ENCODE measurements around the gene MATN4. TPM values are rescaled to one million over a fixed set of nuclear protein-coding genes. Genes with fewer than 3 reads are reported as not detected.

The MATN4 gene
- total and polyA plus RNA-seq, 2 experiments from 2014 or later, result 3.3 to 5.1 TPM

DNA sequence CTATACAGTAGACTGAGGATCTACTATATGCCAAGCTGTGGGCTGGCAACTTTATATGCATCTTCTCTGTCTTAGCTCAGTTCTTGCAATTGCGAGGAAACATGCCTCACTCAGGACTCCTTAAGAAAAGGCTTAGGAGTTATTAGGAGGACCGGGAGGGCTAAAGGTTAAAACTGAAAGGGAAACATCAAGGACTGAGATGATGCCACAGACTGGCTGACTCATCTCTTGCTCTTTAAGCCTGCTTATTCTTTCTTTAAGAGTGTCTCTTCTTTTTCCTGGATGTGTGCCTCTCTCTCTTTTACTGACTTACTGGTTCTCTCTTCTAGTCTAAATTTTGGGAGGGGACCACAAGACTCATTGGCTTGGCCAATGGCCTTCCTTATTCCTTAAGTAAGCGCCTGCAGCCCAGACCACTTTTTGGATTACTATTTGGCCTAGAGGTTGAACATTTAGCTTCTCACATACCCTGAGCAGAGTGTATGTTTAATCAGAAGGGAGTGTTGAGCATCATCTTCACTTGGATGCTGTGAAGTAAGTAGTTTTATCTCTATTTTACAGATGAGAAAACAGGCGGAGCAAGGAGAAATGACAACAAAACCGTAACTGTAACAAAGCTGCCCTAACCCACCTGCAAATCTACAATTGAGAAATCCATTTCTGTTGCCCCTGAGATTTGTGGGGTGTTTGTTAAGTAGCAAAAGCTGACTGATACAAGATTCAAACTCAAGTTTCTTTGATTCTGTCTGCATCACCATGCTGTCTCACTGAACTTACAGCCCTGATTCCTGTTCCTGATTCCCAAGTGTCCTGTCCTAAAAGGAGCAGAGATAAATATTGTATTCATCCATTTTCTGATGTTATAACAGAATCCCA lies 47.3 kb upstream of the MATN4 start:
- H3K36me3 ChIP-seq (ENCODE audit: insufficient read depth), result no peaks in the 10 kb centered on the region
- no peak overlapping the region for H2AFZ ChIP-seq
- no peaks in the 10 kb centered on the region for H4K20me1 ChIP-seq (replicated peaks; ENCODE audit: insufficient read depth)
- H3K4me3 ChIP-seq, result no peak overlapping the region
- no peaks in the 10 kb centered on the region for H3K27me3 ChIP-seq (ENCODE audit: insufficient read depth)
- no peaks in the 10 kb centered on the region for H3K9me2 ChIP-seq (ENCODE audit: insufficient read depth)
- ATAC-seq (no peak), DNase-seq (ENCODE audit: low spot score) (no peak)
- Mint-ChIP-seq H3K27ac (no peak overlapping the region), H3K4me1 (peaks cover 33% of the 10 kb centered on the region), H3K9me3 (no peaks in the 10 kb centered on the region), H3K27me3 (ENCODE audit: insufficient read depth, low read depth, poor library complexity) (no peaks in the 10 kb centered on the region), H3K36me3 (ENCODE audit: low read depth) (no peaks in the 10 kb centered on the region), H3K4me3 (no peak overlapping the region)
- H3K4me2 ChIP-seq, result no peak overlapping the region
- TF ChIP-seq JUNB (IDR thresholded peaks at IDR 0.05; ENCODE audit: unreplicated experiment) (no peak), EZH2 (IDR thresholded peaks at IDR 0.05; ENCODE audit: low read depth, unreplicated experiment) (no peak), NANOG (IDR thresholded peaks at IDR 0.05; ENCODE audit: borderline replicate concordance) (no peak), CREB1 (CRISPR knock-in tag; IDR thresholded peaks at IDR 0.05; ENCODE audit: low read depth) (no peak), POLR2AphosphoS5 (IDR thresholded peaks at IDR 0.05; ENCODE audit: low read depth) (no peak), EZH2phosphoT487 (IDR thresholded peaks at IDR 0.05; ENCODE audit: unreplicated experiment) (no peak), ZNF331 (CRISPR knock-in tag; IDR thresholded peaks at IDR 0.05; ENCODE audit: low read depth) (no peak), STAT1 (IDR thresholded peaks at IDR 0.05; ENCODE audit: unreplicated experiment) (no peak), ZNF114 (CRISPR knock-in tag; IDR thresholded peaks at IDR 0.05) (no peak)
- TF ChIP-seq, protein P1, sequence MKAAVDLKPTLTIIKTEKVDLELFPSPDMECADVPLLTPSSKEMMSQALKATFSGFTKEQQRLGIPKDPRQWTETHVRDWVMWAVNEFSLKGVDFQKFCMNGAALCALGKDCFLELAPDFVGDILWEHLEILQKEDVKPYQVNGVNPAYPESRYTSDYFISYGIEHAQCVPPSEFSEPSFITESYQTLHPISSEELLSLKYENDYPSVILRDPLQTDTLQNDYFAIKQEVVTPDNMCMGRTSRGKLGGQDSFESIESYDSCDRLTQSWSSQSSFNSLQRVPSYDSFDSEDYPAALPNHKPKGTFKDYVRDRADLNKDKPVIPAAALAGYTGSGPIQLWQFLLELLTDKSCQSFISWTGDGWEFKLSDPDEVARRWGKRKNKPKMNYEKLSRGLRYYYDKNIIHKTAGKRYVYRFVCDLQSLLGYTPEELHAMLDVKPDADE (IDR thresholded peaks at IDR 0.05), result no peak
- TF ChIP-seq, protein P2, sequence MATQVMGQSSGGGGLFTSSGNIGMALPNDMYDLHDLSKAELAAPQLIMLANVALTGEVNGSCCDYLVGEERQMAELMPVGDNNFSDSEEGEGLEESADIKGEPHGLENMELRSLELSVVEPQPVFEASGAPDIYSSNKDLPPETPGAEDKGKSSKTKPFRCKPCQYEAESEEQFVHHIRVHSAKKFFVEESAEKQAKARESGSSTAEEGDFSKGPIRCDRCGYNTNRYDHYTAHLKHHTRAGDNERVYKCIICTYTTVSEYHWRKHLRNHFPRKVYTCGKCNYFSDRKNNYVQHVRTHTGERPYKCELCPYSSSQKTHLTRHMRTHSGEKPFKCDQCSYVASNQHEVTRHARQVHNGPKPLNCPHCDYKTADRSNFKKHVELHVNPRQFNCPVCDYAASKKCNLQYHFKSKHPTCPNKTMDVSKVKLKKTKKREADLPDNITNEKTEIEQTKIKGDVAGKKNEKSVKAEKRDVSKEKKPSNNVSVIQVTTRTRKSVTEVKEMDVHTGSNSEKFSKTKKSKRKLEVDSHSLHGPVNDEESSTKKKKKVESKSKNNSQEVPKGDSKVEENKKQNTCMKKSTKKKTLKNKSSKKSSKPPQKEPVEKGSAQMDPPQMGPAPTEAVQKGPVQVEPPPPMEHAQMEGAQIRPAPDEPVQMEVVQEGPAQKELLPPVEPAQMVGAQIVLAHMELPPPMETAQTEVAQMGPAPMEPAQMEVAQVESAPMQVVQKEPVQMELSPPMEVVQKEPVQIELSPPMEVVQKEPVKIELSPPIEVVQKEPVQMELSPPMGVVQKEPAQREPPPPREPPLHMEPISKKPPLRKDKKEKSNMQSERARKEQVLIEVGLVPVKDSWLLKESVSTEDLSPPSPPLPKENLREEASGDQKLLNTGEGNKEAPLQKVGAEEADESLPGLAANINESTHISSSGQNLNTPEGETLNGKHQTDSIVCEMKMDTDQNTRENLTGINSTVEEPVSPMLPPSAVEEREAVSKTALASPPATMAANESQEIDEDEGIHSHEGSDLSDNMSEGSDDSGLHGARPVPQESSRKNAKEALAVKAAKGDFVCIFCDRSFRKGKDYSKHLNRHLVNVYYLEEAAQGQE (IDR thresholded peaks at IDR 0.05; ENCODE audit: unreplicated experiment), result no peak
- TF ChIP-seq, protein P3, sequence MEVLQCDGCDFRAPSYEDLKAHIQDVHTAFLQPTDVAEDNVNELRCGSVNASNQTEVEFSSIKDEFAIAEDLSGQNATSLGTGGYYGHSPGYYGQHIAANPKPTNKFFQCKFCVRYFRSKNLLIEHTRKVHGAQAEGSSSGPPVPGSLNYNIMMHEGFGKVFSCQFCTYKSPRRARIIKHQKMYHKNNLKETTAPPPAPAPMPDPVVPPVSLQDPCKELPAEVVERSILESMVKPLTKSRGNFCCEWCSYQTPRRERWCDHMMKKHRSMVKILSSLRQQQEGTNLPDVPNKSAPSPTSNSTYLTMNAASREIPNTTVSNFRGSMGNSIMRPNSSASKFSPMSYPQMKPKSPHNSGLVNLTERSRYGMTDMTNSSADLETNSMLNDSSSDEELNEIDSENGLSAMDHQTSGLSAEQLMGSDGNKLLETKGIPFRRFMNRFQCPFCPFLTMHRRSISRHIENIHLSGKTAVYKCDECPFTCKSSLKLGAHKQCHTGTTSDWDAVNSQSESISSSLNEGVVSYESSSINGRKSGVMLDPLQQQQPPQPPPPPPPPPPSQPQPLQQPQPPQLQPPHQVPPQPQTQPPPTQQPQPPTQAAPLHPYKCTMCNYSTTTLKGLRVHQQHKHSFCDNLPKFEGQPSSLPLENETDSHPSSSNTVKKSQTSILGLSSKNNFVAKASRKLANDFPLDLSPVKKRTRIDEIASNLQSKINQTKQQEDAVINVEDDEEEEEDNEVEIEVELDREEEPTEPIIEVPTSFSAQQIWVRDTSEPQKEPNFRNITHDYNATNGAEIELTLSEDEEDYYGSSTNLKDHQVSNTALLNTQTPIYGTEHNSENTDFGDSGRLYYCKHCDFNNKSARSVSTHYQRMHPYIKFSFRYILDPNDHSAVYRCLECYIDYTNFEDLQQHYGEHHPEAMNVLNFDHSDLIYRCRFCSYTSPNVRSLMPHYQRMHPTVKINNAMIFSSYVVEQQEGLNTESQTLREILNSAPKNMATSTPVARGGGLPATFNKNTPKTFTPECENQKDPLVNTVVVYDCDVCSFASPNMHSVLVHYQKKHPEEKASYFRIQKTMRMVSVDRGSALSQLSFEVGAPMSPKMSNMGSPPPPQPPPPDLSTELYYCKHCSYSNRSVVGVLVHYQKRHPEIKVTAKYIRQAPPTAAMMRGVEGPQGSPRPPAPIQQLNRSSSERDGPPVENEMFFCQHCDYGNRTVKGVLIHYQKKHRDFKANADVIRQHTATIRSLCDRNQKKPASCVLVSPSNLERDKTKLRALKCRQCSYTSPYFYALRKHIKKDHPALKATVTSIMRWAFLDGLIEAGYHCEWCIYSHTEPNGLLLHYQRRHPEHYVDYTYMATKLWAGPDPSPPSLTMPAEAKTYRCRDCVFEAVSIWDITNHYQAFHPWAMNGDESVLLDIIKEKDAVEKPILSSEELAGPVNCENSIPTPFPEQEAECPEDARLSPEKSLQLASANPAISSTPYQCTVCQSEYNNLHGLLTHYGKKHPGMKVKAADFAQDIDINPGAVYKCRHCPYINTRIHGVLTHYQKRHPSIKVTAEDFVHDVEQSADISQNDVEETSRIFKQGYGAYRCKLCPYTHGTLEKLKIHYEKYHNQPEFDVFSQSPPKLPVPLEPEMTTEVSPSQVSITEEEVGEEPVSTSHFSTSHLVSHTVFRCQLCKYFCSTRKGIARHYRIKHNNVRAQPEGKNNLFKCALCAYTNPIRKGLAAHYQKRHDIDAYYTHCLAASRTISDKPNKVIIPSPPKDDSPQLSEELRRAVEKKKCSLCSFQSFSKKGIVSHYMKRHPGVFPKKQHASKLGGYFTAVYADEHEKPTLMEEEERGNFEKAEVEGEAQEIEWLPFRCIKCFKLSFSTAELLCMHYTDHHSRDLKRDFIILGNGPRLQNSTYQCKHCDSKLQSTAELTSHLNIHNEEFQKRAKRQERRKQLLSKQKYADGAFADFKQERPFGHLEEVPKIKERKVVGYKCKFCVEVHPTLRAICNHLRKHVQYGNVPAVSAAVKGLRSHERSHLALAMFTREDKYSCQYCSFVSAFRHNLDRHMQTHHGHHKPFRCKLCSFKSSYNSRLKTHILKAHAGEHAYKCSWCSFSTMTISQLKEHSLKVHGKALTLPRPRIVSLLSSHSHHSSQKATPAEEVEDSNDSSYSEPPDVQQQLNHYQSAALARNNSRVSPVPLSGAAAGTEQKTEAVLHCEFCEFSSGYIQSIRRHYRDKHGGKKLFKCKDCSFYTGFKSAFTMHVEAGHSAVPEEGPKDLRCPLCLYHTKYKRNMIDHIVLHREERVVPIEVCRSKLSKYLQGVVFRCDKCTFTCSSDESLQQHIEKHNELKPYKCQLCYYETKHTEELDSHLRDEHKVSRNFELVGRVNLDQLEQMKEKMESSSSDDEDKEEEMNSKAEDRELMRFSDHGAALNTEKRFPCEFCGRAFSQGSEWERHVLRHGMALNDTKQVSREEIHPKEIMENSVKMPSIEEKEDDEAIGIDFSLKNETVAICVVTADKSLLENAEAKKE (CRISPR knock-in tag; IDR thresholded peaks at IDR 0.05), result no peak
- TF ChIP-seq, protein P4, sequence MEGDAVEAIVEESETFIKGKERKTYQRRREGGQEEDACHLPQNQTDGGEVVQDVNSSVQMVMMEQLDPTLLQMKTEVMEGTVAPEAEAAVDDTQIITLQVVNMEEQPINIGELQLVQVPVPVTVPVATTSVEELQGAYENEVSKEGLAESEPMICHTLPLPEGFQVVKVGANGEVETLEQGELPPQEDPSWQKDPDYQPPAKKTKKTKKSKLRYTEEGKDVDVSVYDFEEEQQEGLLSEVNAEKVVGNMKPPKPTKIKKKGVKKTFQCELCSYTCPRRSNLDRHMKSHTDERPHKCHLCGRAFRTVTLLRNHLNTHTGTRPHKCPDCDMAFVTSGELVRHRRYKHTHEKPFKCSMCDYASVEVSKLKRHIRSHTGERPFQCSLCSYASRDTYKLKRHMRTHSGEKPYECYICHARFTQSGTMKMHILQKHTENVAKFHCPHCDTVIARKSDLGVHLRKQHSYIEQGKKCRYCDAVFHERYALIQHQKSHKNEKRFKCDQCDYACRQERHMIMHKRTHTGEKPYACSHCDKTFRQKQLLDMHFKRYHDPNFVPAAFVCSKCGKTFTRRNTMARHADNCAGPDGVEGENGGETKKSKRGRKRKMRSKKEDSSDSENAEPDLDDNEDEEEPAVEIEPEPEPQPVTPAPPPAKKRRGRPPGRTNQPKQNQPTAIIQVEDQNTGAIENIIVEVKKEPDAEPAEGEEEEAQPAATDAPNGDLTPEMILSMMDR (conservative IDR thresholded peaks at IDR 0.05; ENCODE audit: low read depth in 2 of 2), result no peak
- H3K79me2 ChIP-seq (replicated peaks; ENCODE audit: insufficient read depth), result no peaks in the 10 kb centered on the region
- H3K4me1 ChIP-seq (ENCODE audit: insufficient read depth), result peaks cover 11% of the 10 kb centered on the region
- H3K27ac ChIP-seq (ENCODE audit: low read depth), result 0 out of 2 replicates have a peak overlapping the region, but pooled peaks have one; percentile 9
- H3F3A ChIP-seq (replicated peaks; ENCODE audit: low read depth), result no peaks in the 10 kb centered on the region

All from GM23338 (cell line).